ENCODE data around the gene CASP8AP2. TPM values are rescaled to one million over a fixed set of nuclear protein-coding genes. Genes with fewer than 3 reads are reported as not detected.

CASP8AP2 gene
- total RNA-seq, 1 donor from 2014 or later, result 29.5 TPM

GRCh38 chr6:89786970-89787369, 42.7 kb upstream of the CASP8AP2 start:
- DNase-seq (ENCODE audit: extremely low spot score, unreplicated experiment), result no peak
- Mint-ChIP-seq H3K9me3 (no peaks in the 10 kb centered on the region), H3K36me3 (peaks cover 45% of the 10 kb centered on the region), H3K4me3 (no peak overlapping the region), H3K4me1 (ENCODE audit: unreplicated experiment) (no peaks in the 10 kb centered on the region), H3K27ac (no peak overlapping the region), H3K27me3 (no peaks in the 10 kb centered on the region)
- TF ChIP-seq, protein P1, sequence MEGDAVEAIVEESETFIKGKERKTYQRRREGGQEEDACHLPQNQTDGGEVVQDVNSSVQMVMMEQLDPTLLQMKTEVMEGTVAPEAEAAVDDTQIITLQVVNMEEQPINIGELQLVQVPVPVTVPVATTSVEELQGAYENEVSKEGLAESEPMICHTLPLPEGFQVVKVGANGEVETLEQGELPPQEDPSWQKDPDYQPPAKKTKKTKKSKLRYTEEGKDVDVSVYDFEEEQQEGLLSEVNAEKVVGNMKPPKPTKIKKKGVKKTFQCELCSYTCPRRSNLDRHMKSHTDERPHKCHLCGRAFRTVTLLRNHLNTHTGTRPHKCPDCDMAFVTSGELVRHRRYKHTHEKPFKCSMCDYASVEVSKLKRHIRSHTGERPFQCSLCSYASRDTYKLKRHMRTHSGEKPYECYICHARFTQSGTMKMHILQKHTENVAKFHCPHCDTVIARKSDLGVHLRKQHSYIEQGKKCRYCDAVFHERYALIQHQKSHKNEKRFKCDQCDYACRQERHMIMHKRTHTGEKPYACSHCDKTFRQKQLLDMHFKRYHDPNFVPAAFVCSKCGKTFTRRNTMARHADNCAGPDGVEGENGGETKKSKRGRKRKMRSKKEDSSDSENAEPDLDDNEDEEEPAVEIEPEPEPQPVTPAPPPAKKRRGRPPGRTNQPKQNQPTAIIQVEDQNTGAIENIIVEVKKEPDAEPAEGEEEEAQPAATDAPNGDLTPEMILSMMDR (conservative IDR thresholded peaks at IDR 0.05), result no peak

- Mint-ChIP-seq H3K27ac (no peak overlapping the region), H3K4me3 (no peak overlapping the region), H3K4me1 (ENCODE audit: unreplicated experiment) (no peaks in the 10 kb centered on the region), H3K27me3 (no peaks in the 10 kb centered on the region), H3K9me3 (no peaks in the 10 kb centered on the region), H3K36me3 (peaks cover 40% of the 10 kb centered on the region)
- no peak for DNase-seq (ENCODE audit: extremely low spot score, unreplicated experiment)
- TF ChIP-seq, protein P1 (conservative IDR thresholded peaks at IDR 0.05), result no peak
These were observed 41.9 kb upstream of the CASP8AP2 start for GRCh38 chr6:89787660-89788328.

GRCh38 chr6:89789980-89790379, 39.7 kb upstream of the CASP8AP2 start:
- no peaks in the 10 kb centered on the region for H3K9me3 Mint-ChIP-seq
- H3K4me3 Mint-ChIP-seq, result no peak overlapping the region
- DNase-seq (ENCODE audit: extremely low spot score, unreplicated experiment), result no peak
- TF ChIP-seq, protein P1 (conservative IDR thresholded peaks at IDR 0.05), result no peak
- no peak overlapping the region for H3K27ac Mint-ChIP-seq
- no peaks in the 10 kb centered on the region for H3K27me3 Mint-ChIP-seq
- H3K36me3 Mint-ChIP-seq, result peaks cover 25% of the 10 kb centered on the region
- no peaks in the 10 kb centered on the region for H3K4me1 Mint-ChIP-seq (ENCODE audit: unreplicated experiment)

DNA sequence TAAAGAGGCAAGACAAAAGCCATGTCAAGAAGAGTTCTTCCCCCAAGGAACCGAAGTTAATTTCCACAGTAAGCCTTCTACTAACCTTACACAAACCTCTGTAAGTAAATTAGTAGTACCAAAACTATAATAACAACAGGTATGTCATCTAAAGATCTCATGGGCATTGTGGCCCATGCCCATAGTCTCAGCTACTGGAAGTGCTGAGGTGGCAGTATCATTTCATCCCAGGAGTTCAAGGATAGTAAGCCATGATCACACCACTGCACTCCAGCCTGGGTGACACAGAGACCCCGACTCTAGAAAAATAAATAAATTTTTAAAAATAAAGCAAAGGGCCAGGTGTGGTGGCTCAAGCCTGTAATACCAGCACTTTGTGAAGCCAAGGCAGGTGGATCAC, 39.3 kb upstream of the CASP8AP2 start:
- Mint-ChIP-seq H3K27ac (no peak overlapping the region), H3K9me3 (no peaks in the 10 kb centered on the region), H3K27me3 (no peaks in the 10 kb centered on the region), H3K4me1 (ENCODE audit: unreplicated experiment) (no peaks in the 10 kb centered on the region), H3K4me3 (no peak overlapping the region), H3K36me3 (peaks cover 21% of the 10 kb centered on the region)
- DNase-seq (ENCODE audit: extremely low spot score, unreplicated experiment), result no peak
- TF ChIP-seq, protein P1 (conservative IDR thresholded peaks at IDR 0.05), result no peak

- no peak for DNase-seq (ENCODE audit: extremely low spot score, unreplicated experiment)
- H3K27ac Mint-ChIP-seq, result no peak overlapping the region
- no peaks in the 10 kb centered on the region for H3K4me1 Mint-ChIP-seq (ENCODE audit: unreplicated experiment)
- no peak overlapping the region for H3K4me3 Mint-ChIP-seq
- H3K36me3 Mint-ChIP-seq, result peaks cover 20% of the 10 kb centered on the region
- TF ChIP-seq, protein P1 (conservative IDR thresholded peaks at IDR 0.05), result peak; percentile 64
- no peaks in the 10 kb centered on the region for H3K9me3 Mint-ChIP-seq
- H3K27me3 Mint-ChIP-seq, result no peaks in the 10 kb centered on the region
These were observed 36.8 kb upstream of the CASP8AP2 start for GRCh38 chr6:89792881-89793280.
